Osteoblast (primary cell): ENCODE data around the gene NUDT16. TPM values are rescaled to one million over a fixed set of nuclear protein-coding genes. Genes with fewer than 3 reads are reported as not detected.

Source experiments
- DNase-seq: peaks from one replicate; pipeline ENCODE4 v3.0.0; 2011; ENCODE audit warnings: low spot score, mixed read lengths; ENCODE audit not compliant: insufficient read length; ENCODE audit errors: missing footprints
- H2AFZ ChIP-seq: 2 replicates; pipeline ENCODE4 v1.6.0; 2011; ENCODE audit warnings: mild to moderate bottlenecking, low read length
- H3K27ac ChIP-seq: 2 replicates; pipeline ENCODE4 v1.5.1; 2011; ENCODE audit warnings: mild to moderate bottlenecking, low read depth, low read length, moderate library complexity
- H3K27me3 ChIP-seq: 2 replicates; pipeline ENCODE4 v1.6.0; 2012; ENCODE audit warnings: mild to moderate bottlenecking, control low read depth, inconsistent platforms, low read length, moderate library complexity; ENCODE audit not compliant: insufficient read depth
- H3K36me3 ChIP-seq: 2 replicates; pipeline ENCODE4 v1.5.1; 2011; ENCODE audit warnings: mild to moderate bottlenecking, low read length, control low read depth, moderate library complexity; ENCODE audit not compliant: insufficient read depth
- H3K4me1 ChIP-seq: 2 replicates; pipeline ENCODE4 v1.5.1; 2011; ENCODE audit warnings: mild to moderate bottlenecking, low read length, control low read depth, moderate library complexity; ENCODE audit not compliant: insufficient read depth
- H3K4me2 ChIP-seq: 2 replicates; pipeline ENCODE4 v1.6.0; 2011; ENCODE audit warnings: mild to moderate bottlenecking, low read length; ENCODE audit not compliant: insufficient read depth
- H3K4me3 ChIP-seq: fragments of 200-600 bp; sonication (generic); 3 replicates; pipeline ENCODE4 v1.5.1; 2012; ENCODE audit warnings: mild to moderate bottlenecking, low read length, inconsistent platforms; ENCODE audit not compliant: insufficient read depth
- H3K79me2 ChIP-seq: 2 replicates; pipeline ENCODE4 v1.6.0; 2012; ENCODE audit warnings: mild to moderate bottlenecking, low read length, control low read depth, inconsistent platforms; ENCODE audit not compliant: insufficient read depth
- H3K9me3 ChIP-seq: 2 replicates; pipeline ENCODE4 v1.5.1; 2011; ENCODE audit warnings: low read depth, low read length, control low read depth
- H4K20me1 ChIP-seq: 2 replicates; pipeline ENCODE4 v1.6.0; 2012; ENCODE audit warnings: mild to moderate bottlenecking, low read length, control low read depth; ENCODE audit not compliant: insufficient read depth
- total RNA-seq: library from RNA; depleted of rRNA; stranded (reverse); fragments of >200 nt; gene quantifications from 2 replicates; pipeline ENCODE4 v1.2.3, GENCODE V29; 2012
- TF ChIP-seq, protein P1 (sequence below): IDR thresholded peaks from 2 replicates; pipeline ENCODE4 v1.5.1; 2011; ENCODE audit warnings: mild to moderate bottlenecking, low read depth, low read length, moderate library complexity; ENCODE audit errors: extremely low read depth

Gene NUDT16
- total RNA-seq, 1 donor: 10.1 TPM

DNA sequence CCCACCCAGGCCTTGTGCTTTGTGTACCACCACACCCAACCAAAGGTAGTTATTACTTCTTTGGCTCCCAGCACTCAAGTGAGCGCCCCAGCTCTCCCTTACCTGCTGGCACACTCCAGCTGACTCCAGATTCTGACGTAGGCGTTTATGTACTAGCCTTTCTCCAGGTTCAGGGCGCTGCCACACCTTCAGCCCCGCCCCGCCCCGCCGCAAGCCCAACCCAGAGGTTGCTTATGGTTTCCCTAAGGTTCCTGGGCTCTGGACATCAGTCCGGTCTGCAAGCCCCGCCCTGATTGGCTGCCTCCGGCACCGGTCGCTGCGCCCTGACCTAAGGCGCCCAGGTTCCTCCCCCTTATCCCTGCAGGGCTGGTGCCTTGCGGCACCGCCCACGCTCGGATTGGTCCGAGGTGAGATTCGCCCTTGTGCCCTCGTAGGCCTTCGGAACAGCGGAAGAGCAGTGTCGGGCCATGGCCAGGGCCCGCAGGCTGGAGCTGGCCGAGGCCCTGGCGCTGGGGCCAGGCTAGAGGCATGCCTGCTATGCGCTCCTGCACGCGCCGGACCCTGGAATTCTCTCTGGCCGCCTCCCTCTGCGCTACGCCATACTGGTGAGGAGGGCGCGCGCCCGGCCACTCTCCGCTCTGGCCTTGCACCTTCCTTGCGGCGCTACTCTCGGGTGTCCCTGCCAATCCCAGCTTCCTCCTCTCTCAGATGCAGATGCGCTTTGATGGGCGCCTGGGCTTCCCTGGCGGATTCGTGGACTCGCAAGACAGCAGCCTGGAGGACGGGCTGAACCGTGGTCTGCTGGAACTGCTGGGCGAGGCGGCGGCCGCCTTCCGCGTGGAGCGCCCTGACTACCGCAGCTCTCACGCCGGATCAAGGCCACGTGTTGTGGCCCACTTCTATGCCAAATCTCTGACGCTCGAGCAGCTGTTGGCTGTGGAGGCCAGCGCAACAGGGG is 19.8 kb upstream of the NUDT16 start:
- H3K4me1 ChIP-seq: peaks cover 2% of the 10 kb centered on the region
- peak overlapping the region; percentile 63 for H3K4me3 ChIP-seq
- H3K36me3 ChIP-seq: no peaks in the 10 kb centered on the region
- H3K27me3 ChIP-seq: no peaks in the 10 kb centered on the region
- H3K9me3 ChIP-seq: no peaks in the 10 kb centered on the region
- peak overlapping the region; percentile 52 for H2AFZ ChIP-seq
- H3K4me2 ChIP-seq: peak overlapping the region; percentile 79
- TF ChIP-seq, protein P1, sequence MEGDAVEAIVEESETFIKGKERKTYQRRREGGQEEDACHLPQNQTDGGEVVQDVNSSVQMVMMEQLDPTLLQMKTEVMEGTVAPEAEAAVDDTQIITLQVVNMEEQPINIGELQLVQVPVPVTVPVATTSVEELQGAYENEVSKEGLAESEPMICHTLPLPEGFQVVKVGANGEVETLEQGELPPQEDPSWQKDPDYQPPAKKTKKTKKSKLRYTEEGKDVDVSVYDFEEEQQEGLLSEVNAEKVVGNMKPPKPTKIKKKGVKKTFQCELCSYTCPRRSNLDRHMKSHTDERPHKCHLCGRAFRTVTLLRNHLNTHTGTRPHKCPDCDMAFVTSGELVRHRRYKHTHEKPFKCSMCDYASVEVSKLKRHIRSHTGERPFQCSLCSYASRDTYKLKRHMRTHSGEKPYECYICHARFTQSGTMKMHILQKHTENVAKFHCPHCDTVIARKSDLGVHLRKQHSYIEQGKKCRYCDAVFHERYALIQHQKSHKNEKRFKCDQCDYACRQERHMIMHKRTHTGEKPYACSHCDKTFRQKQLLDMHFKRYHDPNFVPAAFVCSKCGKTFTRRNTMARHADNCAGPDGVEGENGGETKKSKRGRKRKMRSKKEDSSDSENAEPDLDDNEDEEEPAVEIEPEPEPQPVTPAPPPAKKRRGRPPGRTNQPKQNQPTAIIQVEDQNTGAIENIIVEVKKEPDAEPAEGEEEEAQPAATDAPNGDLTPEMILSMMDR: no peak
- no peaks in the 10 kb centered on the region for H4K20me1 ChIP-seq
- peak; percentile 80 for DNase-seq
- H3K79me2 ChIP-seq: no peaks in the 10 kb centered on the region
- no peak overlapping the region for H3K27ac ChIP-seq

DNA sequence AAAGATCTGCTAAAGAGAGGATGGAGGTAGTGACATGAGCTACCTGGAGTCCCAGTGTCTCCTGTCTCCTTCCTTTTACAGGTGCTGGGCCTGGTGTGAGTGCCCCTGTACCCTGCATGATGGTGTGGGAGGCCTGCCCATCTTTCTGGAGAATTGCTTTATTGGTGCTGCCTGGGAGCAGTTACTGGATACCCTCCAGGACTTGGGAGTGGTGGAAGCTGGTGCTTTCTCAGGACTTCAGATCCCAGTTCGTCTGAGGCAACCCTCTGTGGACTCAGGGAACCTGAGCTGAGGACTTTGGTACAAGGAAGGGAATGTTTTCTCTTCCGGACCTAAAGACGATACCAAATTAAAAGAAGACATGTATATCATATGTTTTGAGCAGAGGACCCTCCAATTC is 18.3 kb upstream of the NUDT16 start:
- no peak overlapping the region for H2AFZ ChIP-seq
- H3K27ac ChIP-seq: no peak overlapping the region
- no peaks in the 10 kb centered on the region for H3K9me3 ChIP-seq
- no peaks in the 10 kb centered on the region for H3K36me3 ChIP-seq
- H3K4me2 ChIP-seq: no peak overlapping the region
- TF ChIP-seq, protein P1: no peak
- H3K79me2 ChIP-seq: no peaks in the 10 kb centered on the region
- DNase-seq: no peak
- peaks cover 2% of the 10 kb centered on the region for H3K4me1 ChIP-seq
- H4K20me1 ChIP-seq: no peaks in the 10 kb centered on the region
- no peaks in the 10 kb centered on the region for H3K27me3 ChIP-seq
- no peak overlapping the region for H3K4me3 ChIP-seq

DNA sequence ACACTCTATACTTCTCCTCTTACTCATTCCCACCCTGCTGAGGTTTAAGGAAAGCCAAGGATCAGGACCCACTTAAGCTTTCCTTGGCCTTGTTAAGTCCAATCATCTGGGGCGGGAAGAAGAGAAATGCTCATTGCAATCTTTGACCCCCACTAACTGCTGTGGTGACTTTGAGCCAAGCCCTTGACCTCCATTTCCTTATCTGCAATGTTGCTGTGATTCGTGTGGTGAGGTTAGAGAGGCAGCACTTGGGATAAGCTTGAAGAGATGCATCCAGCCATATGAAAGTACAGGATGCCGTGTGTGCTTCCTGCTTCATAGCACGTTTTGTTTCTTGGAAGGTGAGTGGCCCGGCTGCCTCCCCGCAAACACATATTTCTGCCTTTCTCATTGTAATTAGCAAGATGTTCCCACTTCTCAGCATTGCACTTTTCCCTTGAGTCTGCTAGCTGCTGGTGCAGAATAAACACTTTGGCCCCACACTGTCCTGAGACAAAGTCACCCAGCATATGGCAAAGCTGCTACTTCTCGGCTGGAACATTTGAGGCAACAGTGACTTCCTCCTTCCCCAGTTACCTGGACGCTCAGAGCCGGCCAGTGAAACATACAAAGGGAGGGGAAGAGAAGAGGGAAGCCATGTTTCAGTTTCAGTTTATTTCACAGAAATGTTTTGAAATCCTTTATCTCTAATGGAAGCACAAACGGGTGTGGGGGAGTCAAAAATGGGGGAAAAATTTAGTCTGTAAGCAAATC is 10.5 kb upstream of the NUDT16 start:
- Histone ChIP-seq H3K9me3 (no peaks in the 10 kb centered on the region), H3K79me2 (no peaks in the 10 kb centered on the region), H3K36me3 (peaks cover 6% of the 10 kb centered on the region), H3K27me3 (no peaks in the 10 kb centered on the region), H3K27ac (no peak overlapping the region), H2AFZ (no peak overlapping the region), H3K4me2 (no peak overlapping the region), H3K4me1 (no peaks in the 10 kb centered on the region), H4K20me1 (no peaks in the 10 kb centered on the region), H3K4me3 (no peak overlapping the region)
- TF ChIP-seq, protein P1: no peak
- no peak for DNase-seq

DNA sequence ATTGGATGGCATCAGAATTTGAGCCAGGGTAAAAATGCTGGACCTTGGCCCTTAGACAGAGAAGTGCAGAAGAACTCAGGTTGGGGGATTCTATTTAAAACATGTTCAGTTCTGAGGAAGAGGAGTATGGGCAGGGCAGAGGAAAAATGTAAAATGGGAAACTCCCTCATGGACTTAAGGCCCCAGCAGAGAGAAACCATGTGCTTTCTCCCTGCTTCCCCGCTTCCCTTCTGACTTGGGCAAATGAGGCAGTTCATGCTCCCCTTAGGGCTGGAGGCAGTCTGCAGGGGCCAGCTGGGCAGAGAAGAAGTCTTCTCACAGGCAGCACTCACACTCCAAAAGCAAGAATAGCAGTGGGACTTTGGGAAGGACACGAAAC is 9.9 kb upstream of the NUDT16 start:
- Histone ChIP-seq H3K4me2 (no peak overlapping the region), H3K9me3 (no peaks in the 10 kb centered on the region), H2AFZ (no peak overlapping the region), H3K4me3 (no peak overlapping the region), H3K4me1 (no peaks in the 10 kb centered on the region), H3K27ac (no peak overlapping the region), H3K36me3 (peaks cover 8% of the 10 kb centered on the region), H4K20me1 (no peaks in the 10 kb centered on the region), H3K27me3 (no peaks in the 10 kb centered on the region), H3K79me2 (no peaks in the 10 kb centered on the region)
- TF ChIP-seq, protein P1: no peak
- no peak for DNase-seq
